Activated T-helper 1 cell treated with anti-CD3 and anti-CD28 coated beads, Interleukin-2, amount 50 U/mL, for 16 hours (primary cell): ENCODE measurements around the gene SHQ1.
A peak's percentile ranks its signal among the peaks of the same experiment; 100 is the strongest.
"Not testable (repeated sequence)": the region's sequence is repeated elsewhere in the genome, so short reads cannot be mapped to it uniquely, and the experiment has no call there.

Experiments used
- DNase-seq, 2 donors: peaks; one replicate each; pipeline ENCODE4 v3.0.0-alpha.2; 2020; ENCODE audit warnings: low read depth in 1 of 2, low spot score in 1 of 2

SHQ1 gene

DNA sequence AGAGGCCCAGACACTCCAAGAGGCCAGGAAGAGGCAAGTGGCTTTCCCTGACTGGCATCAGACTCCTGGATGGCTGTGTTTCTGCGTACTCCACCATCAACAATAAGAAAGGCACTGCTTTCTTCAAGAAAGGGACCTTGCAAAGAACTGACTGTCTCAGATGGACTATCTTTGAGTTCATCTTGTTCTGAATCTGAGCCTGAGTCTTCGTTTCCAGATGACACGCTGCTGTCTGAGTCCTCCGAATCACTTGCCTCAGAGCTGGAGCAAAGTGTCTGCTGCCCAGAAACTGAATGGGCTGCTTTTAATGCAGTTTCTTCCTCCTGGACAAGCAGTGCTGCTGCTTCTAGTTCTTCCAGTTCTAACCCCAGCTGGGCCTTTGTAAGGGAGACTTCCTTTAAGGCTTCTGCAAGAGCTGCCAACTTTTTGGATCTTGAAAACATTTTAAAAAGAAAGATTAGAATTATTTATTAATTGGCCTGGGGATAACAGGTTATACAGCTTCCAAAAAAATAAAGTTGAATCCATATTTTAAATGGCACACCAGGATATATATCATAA, 97.8 kb downstream of the SHQ1 start:
- no peak for DNase-seq

GRCh38 chr3:72748659-72749058, 99.6 kb downstream of the SHQ1 start:
- DNase-seq = no peak

- DNase-seq = no peak
These were observed 101.5 kb downstream of the SHQ1 start for GRCh38 chr3:72746430-72747411.

DNA sequence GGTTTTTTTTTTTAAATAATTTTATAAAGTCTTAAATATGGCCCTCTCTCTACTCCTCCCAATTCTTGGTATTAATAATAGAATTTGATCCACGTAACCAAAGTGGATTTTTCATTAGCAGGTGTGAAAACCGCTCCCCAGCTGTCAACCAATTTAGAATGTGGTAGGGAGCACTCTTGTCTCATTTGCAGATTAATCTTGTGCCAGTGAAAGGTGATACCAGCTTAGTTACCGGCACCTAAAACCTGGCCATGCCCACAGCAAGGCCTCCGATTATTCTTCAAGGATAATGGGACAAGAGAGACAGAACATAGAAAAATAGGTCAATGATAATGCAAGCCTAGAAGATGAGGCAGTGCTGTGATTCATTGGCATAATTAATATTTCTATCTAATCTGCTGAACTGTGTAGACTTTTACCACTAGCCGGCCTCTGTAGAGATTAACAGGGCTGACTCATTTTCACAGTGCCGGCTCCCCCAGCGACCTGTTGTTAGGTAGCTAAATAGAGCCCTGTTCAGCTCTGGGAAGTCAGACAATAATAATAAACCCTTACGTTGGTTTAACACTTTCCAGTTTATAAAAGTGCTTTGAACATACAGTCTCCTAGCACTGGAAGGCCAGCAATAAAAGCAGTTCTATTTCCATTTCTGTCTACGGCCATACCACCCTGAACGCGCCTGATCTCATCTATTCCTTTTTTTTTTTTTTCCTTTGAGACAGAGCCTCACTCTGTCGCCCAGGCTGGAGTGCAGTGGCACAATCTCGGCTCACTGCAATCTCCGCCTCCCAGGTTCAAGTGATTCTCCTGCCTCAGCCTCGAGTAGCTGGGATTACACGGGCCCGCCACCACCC, 102.9 kb downstream of the SHQ1 start:
- no peak for DNase-seq

DNA sequence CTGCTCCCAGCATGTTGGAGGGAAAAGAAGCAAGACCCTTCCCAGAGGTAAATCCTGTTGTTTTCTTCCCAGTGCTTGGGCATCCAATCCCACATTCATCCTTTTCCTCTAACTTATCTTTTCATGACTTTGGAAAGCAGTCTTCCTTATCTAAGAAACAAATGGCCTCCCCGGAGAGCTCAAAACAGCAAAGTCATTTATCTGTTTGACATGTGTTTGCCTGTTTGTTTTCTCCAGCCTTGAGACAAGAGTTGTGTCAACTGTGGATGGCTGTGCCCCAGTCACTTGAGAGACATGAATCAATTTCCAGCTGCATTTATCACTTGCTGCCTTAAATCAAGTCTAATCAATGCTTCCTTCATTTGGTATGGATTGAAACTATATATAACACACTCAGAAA, 103.9 kb downstream of the SHQ1 start:
- DNase-seq = no peak

DNA sequence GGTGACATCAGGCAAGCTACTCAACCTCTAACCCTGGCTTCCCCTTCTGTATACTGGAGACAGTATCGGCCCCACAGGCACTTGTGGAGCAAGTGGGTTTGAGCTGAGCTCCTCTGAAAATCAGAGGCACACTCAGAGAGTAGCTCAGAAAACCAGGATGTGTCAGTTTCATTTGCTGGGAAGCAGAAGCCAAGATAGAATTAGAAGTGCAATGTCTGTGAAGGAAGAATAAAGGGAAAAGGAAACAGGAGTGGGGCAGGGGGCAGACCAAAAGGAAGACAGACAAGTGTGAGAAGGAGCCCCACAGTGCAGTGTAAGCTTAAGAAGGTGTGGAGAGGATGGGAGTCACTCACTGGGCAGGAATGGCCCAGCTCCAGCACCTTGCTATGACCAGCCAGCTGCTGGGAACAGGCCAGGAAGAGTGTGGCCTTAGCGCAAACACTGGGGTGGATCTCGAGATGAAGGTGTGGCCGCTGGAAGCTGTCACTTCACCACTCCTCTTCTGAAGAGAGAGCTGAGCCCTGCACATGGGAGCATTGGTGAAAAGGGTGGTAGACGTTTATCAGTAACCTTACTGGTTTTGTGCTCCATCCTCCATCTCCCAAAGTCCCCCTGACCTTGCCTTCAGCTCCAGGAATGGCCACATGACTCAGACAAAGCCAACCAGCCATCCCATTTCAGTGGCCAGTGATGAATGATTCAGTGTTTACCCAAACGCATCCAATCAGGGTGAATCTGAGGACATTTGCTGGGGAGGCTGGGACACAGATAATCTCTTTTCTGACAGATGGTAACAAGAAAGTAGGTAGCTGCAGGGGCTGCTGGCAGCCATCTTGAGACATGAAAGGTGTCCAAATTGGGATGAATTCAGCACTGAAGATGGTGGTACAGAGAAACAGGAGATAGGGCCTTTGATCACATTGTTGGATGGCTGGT, 108.4 kb downstream of the SHQ1 start:
- no peak for DNase-seq

GRCh38 chr3:72738752-72739530, 109.3 kb downstream of the SHQ1 start:
- DNase-seq = peak; percentile 49 to 57

DNA sequence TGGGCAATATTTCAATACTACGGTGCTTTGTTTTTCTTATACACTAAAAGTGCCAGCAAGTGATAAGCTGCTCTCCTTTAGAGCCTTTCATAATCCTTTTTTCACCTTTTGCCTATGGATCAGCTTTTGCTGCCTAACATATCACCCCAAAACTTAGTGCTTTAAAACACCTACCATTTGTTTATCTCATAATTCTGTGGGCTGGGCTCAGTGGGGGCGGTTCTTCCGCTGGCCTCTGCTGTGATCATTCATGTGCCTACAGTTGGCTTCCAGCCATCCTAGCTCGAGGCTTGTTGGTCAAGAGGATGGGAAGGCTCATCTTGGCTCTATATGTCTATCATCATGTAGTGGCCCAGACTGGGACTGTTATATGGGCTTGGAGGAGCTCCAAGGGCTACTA, 113.2 kb downstream of the SHQ1 start:
- DNase-seq = not testable (repeated sequence)

DNA sequence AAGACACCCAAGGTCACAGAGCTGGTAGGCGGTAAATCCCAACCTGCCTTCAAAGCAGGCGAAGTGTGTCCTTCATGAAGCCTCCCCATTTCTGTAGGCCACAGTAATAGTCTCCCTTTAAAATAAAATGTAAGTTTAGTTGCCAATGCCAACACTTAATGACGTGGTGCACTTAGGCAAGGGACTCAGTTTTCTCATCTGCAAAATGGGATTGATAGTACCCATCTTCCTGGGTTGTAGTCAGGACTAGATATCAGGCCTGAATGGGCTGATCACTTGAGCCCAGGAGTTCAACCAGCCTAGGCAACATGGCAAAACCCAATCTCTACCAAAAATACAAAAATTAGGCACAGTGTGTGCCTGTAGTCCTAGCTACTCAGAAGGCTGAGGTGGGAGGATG, 114.6 kb downstream of the SHQ1 start:
- DNase-seq = no peak

DNA sequence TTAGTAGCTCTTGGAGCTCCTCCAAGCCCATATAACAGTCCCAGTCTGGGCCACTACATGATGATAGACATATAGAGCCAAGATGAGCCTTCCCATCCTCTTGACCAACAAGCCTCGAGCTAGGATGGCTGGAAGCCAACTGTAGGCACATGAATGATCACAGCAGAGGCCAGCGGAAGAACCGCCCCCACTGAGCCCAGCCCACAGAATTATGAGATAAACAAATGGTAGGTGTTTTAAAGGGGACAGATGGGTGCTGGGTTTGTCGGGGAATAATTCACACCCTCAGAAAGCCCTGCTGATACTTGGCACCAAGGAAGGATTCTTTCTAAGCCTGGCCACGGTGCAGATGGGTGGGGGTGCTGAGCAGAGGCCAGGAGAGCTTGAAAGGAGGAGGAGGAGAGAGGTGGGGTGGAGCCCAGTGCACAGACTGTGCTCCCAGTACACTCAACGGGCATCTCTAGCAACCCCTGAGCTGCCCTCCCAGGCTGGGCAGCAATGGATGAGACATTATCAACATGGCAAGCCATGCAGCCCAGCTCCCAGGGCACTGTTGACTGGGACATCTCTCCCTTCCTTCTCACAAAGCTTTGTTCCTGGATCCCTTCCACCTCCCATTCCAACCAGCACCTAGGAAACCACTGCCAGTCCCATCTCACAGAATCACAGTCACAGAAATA, 115.4 kb downstream of the SHQ1 start:
- DNase-seq = not testable (repeated sequence)

GRCh38 chr3:72728958-72729467, 119.2 kb downstream of the SHQ1 start:
- no peak for DNase-seq

DNA sequence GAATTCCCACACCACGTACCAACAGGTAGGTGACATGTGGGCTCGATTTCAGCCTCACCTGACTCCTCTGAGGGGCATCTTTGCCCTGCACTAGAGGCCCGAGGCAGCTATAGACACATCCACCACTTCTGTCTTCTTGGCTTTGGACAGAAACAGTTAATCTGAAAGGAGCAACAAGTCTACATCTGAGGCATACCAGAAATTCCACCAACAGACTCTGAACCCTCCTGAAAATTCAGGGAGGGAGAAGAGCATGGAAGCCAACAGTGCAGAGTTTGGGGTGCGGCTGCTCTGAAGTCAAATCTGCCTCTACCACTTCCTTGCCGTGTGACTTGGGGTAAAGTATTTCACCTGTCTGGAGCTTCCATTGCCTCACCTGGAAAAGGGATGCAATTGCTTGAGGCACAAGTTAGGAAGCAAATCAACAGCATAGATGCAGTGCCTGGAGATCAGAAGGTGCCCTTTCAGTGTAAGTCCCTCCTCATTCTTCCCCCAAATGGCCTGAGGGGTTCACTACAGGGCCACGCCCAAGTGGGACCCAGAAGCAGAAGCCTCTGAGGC, 119.8 kb downstream of the SHQ1 start:
- DNase-seq = no peak

- DNase-seq = no peak
These were observed 120.5 kb downstream of the SHQ1 start for GRCh38 chr3:72727726-72728125.

GRCh38 chr3:72727172-72727571, 121.1 kb downstream of the SHQ1 start:
- no peak for DNase-seq

DNA sequence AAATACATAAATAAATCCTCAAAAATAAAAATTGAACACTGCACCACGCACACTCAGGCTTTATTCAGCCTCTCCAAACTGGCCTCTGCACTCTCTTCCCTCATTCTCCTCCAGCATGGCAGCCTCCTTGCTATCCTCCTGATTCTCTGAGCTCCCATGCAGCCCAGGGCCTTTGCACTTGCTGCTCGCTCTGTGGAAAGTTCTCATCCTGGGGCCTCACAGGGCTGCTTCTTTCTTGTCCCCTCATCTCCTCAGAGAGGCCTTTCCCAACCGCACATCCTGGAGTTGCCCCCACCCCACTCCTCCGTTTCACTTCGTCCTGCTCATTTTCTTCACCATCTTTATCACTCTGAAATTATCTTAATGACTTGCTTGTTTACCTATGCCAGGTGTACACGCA, 123.0 kb downstream of the SHQ1 start:
- DNase-seq = no peak

DNA sequence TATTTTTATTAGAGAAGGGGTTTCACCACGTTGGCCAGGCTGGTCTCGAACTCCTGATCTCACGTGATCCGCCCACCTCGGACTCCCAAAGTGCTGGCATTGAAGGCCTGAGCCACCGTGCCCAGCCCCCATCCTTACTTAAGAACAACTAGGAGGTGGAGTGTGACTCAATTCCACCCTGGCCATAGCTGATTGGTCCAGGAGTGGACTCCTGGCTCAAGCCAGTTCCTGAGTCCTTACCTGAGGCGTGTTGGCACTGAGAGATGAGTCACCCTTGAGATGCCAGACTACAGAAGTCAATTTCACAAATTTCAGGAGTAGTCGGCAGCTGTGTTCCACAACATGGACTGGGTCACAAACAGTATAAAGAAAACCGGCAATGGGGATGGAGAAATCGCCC, 124.2 kb downstream of the SHQ1 start:
- DNase-seq = no peak

- no peak for DNase-seq
These were observed 125.1 kb downstream of the SHQ1 start for GRCh38 chr3:72722930-72723726.
